Measurements from ENCODE around the gene ATXN1.

DNA sequence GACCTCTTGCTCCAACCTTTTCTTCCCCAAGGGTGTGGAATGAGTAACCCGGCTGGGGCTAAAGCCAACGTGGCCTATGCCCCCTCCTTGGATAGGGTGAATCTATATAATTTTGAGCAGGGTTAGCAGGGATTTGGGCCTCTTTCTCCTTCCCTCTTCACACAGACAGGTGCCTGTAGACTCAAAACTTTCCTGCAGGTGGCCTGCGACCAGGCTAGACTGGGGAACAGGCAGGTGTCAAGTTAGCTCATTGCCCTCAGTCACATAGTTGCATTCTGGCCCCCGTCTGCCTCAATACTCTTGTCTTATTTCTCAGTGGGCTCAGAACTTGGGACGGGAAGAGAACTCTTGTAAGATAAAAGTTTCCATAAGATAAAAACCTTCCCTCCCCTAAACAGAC lies 243.0 kb downstream of the ATXN1 start:
- TF ChIP-seq, protein P1, sequence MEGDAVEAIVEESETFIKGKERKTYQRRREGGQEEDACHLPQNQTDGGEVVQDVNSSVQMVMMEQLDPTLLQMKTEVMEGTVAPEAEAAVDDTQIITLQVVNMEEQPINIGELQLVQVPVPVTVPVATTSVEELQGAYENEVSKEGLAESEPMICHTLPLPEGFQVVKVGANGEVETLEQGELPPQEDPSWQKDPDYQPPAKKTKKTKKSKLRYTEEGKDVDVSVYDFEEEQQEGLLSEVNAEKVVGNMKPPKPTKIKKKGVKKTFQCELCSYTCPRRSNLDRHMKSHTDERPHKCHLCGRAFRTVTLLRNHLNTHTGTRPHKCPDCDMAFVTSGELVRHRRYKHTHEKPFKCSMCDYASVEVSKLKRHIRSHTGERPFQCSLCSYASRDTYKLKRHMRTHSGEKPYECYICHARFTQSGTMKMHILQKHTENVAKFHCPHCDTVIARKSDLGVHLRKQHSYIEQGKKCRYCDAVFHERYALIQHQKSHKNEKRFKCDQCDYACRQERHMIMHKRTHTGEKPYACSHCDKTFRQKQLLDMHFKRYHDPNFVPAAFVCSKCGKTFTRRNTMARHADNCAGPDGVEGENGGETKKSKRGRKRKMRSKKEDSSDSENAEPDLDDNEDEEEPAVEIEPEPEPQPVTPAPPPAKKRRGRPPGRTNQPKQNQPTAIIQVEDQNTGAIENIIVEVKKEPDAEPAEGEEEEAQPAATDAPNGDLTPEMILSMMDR (IDR thresholded peaks at IDR 0.05; ENCODE audit: poor library complexity, severe bottlenecking) = no peak
- no peak for TF ChIP-seq EP300 (conservative IDR thresholded peaks at IDR 0.05; ENCODE audit: poor library complexity, severe bottlenecking)
- no peak for TF ChIP-seq POLR2AphosphoS5 (IDR thresholded peaks at IDR 0.05)
- TF ChIP-seq EZH2 (IDR thresholded peaks at IDR 0.05; ENCODE audit: borderline replicate concordance, insufficient read depth, low read length, poor library complexity, severe bottlenecking) = no peak
- no peak for TF ChIP-seq RAD21 (conservative IDR thresholded peaks at IDR 0.05)
- TF ChIP-seq, protein P2, sequence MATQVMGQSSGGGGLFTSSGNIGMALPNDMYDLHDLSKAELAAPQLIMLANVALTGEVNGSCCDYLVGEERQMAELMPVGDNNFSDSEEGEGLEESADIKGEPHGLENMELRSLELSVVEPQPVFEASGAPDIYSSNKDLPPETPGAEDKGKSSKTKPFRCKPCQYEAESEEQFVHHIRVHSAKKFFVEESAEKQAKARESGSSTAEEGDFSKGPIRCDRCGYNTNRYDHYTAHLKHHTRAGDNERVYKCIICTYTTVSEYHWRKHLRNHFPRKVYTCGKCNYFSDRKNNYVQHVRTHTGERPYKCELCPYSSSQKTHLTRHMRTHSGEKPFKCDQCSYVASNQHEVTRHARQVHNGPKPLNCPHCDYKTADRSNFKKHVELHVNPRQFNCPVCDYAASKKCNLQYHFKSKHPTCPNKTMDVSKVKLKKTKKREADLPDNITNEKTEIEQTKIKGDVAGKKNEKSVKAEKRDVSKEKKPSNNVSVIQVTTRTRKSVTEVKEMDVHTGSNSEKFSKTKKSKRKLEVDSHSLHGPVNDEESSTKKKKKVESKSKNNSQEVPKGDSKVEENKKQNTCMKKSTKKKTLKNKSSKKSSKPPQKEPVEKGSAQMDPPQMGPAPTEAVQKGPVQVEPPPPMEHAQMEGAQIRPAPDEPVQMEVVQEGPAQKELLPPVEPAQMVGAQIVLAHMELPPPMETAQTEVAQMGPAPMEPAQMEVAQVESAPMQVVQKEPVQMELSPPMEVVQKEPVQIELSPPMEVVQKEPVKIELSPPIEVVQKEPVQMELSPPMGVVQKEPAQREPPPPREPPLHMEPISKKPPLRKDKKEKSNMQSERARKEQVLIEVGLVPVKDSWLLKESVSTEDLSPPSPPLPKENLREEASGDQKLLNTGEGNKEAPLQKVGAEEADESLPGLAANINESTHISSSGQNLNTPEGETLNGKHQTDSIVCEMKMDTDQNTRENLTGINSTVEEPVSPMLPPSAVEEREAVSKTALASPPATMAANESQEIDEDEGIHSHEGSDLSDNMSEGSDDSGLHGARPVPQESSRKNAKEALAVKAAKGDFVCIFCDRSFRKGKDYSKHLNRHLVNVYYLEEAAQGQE (IDR thresholded peaks at IDR 0.05; ENCODE audit: borderline replicate concordance) = no peak
- TF ChIP-seq TAF1 (IDR thresholded peaks at IDR 0.05; ENCODE audit: low read depth) = no peak
- no peak for TF ChIP-seq MXI1 (conservative IDR thresholded peaks at IDR 0.05; ENCODE audit: poor library complexity, severe bottlenecking)

Data from neural cell (in vitro differentiated cells).